ENCODE measurements around the gene TMEM163. TPM values are rescaled to one million over a fixed set of nuclear protein-coding genes. Genes with fewer than 3 reads are reported as not detected.

The TMEM163 gene
- total and polyA plus RNA-seq, 3 donors from 2014 or later, result 24.0 to 44.3 (median 37.3) TPM

GRCh38 chr2:134421556-134422328 is 297.1 kb downstream of the TMEM163 start:
- TF ChIP-seq POLR2A (IDR thresholded peaks at IDR 0.05) (no peak), CTCF (IDR thresholded peaks at IDR 0.05) (no peak)
- intact Hi-C loops (cut with DNase I; ENCODE audit: low total_unique reads), result no loop called here
- Histone ChIP-seq H3K36me3 (ENCODE audit: low read depth, missing control alignments) (no peaks in the 10 kb centered on the region), H3K27me3 (no peaks in the 10 kb centered on the region), H3K9me3 (no peaks in the 10 kb centered on the region), H3K4me1 (no peaks in the 10 kb centered on the region), H3K27ac (no peak overlapping the region), H3K4me3 (no peak overlapping the region)
- DNase-seq, result no peak
- WGBS, 2 donors, result 60 to 73% methylated on average over 7 of the region's 7 CpGs

- no peak for TF ChIP-seq CTCF (IDR thresholded peaks at IDR 0.05)
- H3K27ac ChIP-seq, result no peak overlapping the region
- no peaks in the 10 kb centered on the region for H3K4me1 ChIP-seq
- WGBS, 2 donors, result 91 to 93% methylated on average over 3 of the region's 3 CpGs
- intact Hi-C loops (cut with DNase I; ENCODE audit: low total_unique reads), result no loop called here
- DNase-seq, result no peak
- no peak overlapping the region for H3K4me3 ChIP-seq
- H3K36me3 ChIP-seq (ENCODE audit: low read depth, missing control alignments), result no peaks in the 10 kb centered on the region
- H3K27me3 ChIP-seq, result no peaks in the 10 kb centered on the region
- H3K9me3 ChIP-seq, result no peaks in the 10 kb centered on the region
Observed at GRCh38 chr2:134420920-134421319, 297.9 kb downstream of the TMEM163 start.

- no peak for DNase-seq
- TF ChIP-seq POLR2A (IDR thresholded peaks at IDR 0.05), result no peak
- no peak for TF ChIP-seq CTCF (IDR thresholded peaks at IDR 0.05)
- Histone ChIP-seq H3K9me3 (no peaks in the 10 kb centered on the region), H3K4me3 (no peak overlapping the region), H3K27ac (no peak overlapping the region), H3K4me1 (no peaks in the 10 kb centered on the region), H3K27me3 (no peaks in the 10 kb centered on the region), H3K36me3 (ENCODE audit: low read depth, missing control alignments) (no peaks in the 10 kb centered on the region)
- intact Hi-C loops (cut with DNase I; ENCODE audit: low total_unique reads), result no loop called here
- WGBS, 2 donors, result 82 to 92% methylated on average over 7 of the region's 7 CpGs
Observed at GRCh38 chr2:134420259-134420658, 298.5 kb downstream of the TMEM163 start.

- TF ChIP-seq CTCF (IDR thresholded peaks at IDR 0.05), result no peak
- TF ChIP-seq POLR2A (IDR thresholded peaks at IDR 0.05), result no peak
- intact Hi-C loops (cut with DNase I; ENCODE audit: low total_unique reads), result no loop called here
- WGBS, 2 donors, result 92% methylated on average over 5 of the region's 5 CpGs
- H3K4me3 ChIP-seq, result no peak overlapping the region
- no peak overlapping the region for H3K27ac ChIP-seq
- no peak for DNase-seq
- H3K27me3 ChIP-seq, result no peaks in the 10 kb centered on the region
- H3K36me3 ChIP-seq (ENCODE audit: low read depth, missing control alignments), result no peaks in the 10 kb centered on the region
- no peaks in the 10 kb centered on the region for H3K9me3 ChIP-seq
- no peaks in the 10 kb centered on the region for H3K4me1 ChIP-seq
Observed at GRCh38 chr2:134417968-134418582, 300.7 kb downstream of the TMEM163 start.
